ENCODE results near the gene KIAA0930.
"Not testable (repeated sequence)": the region's sequence is repeated elsewhere in the genome, so short reads cannot be mapped to it uniquely, and the experiment has no call there.

Gene KIAA0930

GRCh38 chr22:45240810-45241631 lies at the start of gene KIAA0930:
Gene KIAA0930 (minus strand): TSS chr22:45240894. CDS start chr22:45240703, 191 bp downstream.
- DNase-seq (ENCODE audit: low spot score), result peak; percentile 94

DNA sequence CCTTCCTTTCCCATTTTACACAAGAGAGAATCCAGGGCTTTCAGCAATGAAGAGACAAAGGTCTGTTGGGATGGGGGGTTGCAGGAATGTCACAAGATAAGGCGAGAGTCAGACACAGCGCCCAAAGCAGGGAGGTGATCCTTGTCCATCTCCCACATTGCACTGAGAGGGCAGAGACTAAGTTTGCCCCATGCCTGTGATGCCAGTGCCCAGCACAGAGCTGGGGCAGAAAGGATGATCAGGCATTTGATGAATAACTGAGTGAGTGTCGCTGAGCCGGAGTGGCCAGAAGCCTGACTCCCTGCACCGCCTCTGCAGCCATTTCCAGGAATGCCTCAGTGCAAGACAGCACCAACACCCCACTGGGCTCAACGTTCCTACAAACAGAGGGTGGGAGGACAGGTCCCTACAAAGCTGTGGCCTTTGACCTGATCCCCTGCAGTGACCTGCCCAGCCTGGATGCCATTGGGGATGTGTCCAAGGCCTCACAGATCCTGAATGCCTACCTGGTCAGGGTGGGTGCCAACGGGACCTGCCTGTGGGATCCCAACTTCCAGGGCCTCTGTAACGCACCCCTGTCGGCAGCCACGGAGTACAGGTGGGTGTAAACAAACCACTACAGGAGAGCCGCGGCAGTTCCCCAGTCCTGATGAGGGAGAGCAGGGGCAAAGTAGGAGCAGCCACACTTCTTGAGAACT lies 46.3 kb upstream of the KIAA0930 start:
- no peak for DNase-seq (ENCODE audit: low spot score)

GRCh38 chr22:45285263-45286058 lies 44.8 kb upstream of the KIAA0930 start:
- DNase-seq (ENCODE audit: low spot score), result no peak

DNA sequence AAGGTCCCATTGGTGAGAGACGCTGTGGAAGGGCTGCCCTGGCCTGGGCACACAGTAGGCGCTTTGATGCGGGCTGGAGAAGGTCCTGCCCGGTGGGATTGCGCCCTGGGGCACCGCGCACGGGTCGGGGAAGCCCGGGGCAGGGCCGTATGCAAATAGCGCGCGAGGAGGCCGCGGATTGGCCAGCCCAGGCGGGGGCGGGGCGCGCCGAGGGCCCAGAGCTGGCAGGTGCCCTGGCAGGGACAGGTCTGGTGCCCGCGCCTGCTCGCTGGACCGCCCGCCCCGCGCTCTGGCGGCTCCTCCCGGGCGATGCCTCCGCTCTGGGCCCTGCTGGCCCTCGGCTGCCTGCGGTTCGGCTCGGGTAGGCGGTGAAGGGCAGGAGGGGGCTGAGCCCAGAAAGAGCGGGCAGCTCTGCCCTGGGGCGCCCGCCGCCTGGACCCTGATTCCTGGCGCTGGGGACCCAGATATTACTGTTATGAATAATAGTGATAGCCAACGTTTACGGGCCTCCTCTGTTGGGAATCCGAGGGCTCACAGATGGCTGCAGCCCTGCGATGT lies 44.1 kb upstream of the KIAA0930 start, which contains the start of gene UPK3A:
Gene UPK3A (plus strand): TSS at position 245 of the 558 bp plus-strand sequence. CDS start 65 bp downstream, at position 310.
- DNase-seq (ENCODE audit: low spot score), result peak; percentile 85

DNA sequence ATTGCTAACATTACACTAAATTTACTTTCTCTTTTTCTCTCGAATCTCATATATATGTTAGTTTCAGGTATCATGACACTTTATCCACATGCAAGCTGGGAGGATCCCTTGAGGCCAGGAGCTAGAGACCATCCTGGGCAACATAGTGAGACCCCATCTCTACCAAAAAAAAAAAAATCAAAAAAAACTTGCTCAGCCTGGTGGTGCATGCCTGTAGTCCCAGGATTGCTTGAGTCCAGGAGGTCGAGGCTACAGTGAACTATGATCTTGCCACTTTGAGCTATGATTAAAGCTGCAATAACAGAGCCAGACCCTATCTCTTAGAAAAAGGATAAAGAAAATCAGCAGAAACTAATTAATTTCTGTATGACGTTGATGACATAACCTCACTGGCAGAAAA lies 40.3 kb upstream of the KIAA0930 start:
- no peak for DNase-seq (ENCODE audit: low spot score)

DNA sequence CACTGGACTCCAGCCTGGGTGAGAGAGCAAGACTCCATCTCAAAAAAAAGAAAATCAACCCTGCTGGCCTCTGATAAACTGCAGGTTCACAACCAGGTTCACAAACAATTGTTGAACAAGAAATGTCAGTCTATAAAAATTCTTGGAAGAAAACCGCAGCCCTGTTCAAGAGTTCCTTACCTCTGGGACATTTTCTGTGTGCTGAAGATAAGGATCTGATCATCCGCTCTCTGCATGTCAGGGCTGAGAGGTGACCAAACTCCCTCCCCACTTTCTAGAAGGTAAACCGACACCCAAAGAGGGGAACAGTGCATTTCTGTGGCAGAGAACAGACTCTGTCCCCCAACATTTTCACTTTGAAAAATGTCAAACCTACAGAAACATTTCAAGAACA lies 39.9 kb upstream of the KIAA0930 start:
- DNase-seq (ENCODE audit: low spot score), result no peak

DNA sequence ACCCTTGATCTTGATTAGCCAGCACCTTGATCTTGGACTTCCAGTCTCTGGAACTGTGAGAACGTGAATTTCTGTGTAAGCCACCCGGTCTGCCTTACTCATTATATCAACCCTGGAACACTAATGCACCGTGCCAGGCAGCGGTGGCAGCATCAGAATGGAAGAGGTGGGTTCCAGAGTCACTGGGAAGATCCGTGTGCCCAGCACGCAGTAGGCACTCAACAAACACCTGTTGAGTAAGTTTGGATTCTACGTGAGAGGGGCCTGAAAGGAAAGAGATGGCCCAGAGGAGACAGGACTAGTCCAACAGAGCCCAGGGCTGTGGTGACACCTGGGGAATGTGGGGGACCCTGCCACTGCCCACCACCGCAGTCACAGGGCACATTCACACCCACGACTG lies 37.4 kb upstream of the KIAA0930 start:
- DNase-seq (ENCODE audit: low spot score), result no peak

DNA sequence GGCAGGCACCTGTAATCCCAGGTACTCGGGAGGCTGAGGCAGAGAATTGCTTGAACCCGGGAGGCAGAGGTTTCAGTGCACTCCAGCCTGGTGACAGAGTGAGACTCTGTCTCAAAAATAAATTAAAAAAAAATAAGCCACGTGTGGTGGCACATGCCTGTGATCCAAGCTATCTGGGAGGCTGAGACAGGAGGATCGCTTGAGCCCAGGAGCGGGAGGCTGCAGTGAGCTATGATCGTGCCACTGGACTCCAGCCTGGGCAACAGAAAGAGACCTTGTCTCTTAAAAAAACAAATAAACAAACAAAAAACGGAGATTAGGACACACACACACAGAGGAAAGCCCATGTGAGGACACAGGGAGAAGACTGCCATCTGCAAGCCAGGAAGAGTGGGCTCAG lies 37.0 kb upstream of the KIAA0930 start:
- not testable (repeated sequence) for DNase-seq (ENCODE audit: low spot score)

DNA sequence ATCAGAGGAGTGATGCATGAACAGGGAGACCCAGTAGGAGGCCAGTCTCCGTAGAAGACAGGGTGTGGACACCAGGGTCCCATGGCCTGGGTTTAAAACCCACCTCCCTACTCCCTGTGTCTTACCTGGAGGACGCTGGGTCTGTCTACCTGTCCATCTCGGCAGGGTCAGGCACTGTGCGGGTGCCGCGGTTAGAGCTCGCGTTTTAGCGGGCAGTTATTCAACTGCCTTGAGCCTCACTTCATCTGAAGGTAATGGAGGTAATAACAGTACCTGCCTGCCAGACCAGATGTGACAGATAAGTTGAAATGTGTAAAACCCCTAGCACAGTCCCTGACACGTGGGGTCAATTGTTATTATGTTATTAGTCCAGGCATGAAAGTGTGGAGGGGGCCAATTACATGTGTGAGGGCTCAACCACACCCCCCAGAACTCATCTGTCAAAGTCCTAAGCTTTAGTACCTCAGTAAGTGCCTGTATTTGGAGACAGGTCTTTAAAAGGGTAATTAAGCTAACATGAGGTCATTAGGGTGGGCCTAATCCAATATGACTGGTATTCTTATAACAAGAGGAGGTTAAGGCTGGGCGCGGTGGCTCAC lies 35.9 kb upstream of the KIAA0930 start:
- DNase-seq (ENCODE audit: low spot score), result no peak

DNA sequence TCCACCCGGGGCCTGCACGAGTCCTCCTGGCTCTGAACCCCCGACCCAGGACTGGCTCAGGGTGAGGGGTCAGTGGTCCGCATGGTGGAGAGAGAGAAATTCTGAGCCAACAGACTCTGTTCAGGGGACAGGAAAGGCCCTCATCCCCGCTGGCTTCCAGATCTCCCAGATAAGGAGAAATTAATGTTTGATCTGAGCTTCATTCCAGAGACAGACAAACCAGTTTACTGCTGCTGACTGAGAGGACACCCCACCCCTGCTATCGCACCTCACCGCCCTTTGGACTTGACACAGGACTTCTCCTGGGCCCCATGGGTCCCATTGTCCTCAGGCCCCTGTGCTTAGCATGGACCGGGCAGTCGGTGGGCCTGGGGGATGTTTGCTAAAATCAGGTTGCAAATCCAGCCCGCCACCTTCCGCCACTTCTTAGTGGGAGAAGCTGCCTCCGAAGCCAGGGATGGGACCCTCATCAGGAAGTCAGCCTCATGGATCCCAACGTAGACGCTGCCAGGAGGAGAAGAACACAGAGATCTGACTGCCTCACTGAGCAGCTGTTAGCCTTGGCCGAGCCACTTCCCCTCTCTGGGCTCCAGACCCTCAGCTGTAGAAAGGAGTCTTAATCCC lies 32.9 kb upstream of the KIAA0930 start:
- DNase-seq (ENCODE audit: low spot score), result no peak

GRCh38 chr22:45272498-45272897 lies 31.8 kb upstream of the KIAA0930 start:
- no peak for DNase-seq (ENCODE audit: low spot score)

GRCh38 chr22:45271667-45272201 lies 31.0 kb upstream of the KIAA0930 start:
- no peak for DNase-seq (ENCODE audit: low spot score)

GRCh38 chr22:45270095-45271020 lies 29.7 kb upstream of the KIAA0930 start:
- no peak for DNase-seq (ENCODE audit: low spot score)

DNA sequence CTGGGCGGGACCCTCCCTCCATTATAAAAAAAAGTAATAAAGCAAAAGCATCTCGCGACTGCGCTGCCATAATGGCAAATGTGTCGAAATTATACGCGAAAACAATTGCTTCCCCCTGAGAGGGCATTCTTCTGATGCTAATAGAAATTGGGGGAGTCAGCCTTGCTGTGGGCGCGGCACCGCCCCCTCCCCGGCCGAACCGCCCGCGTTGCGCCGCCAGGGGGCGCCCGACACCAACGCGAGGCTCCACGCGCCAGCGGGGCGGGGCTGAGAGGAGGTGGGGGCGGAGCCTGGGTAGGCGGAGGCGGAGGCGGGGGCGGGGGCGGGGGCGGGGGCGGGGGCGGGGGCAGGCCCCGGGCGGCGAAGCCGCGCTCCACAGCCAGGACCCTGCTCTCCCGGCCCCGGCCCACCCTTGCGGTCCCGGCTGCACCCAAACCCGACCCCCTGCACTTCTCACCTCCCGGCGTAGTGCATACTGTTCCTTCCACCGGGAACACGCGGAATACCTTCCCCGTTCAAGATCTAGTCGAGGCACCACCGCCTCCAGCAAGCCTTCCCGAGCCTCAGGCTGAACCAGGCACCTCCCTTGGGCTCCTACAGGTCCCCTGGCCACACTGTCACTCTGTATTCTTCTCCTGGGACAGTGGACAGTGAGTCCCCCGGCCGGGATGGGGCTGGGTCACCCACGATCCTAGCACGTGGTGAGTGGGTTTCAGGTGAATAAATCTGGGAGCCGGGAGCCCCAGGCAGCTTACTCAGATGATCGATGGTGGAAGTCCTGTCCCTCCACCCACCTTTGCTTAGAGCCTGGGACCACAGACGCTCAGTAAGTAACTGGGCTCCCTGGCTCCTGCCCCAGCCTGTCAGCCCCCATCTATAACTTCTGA lies 28.5 kb upstream of the KIAA0930 start:
- DNase-seq (ENCODE audit: low spot score), result peak; percentile 88

DNA sequence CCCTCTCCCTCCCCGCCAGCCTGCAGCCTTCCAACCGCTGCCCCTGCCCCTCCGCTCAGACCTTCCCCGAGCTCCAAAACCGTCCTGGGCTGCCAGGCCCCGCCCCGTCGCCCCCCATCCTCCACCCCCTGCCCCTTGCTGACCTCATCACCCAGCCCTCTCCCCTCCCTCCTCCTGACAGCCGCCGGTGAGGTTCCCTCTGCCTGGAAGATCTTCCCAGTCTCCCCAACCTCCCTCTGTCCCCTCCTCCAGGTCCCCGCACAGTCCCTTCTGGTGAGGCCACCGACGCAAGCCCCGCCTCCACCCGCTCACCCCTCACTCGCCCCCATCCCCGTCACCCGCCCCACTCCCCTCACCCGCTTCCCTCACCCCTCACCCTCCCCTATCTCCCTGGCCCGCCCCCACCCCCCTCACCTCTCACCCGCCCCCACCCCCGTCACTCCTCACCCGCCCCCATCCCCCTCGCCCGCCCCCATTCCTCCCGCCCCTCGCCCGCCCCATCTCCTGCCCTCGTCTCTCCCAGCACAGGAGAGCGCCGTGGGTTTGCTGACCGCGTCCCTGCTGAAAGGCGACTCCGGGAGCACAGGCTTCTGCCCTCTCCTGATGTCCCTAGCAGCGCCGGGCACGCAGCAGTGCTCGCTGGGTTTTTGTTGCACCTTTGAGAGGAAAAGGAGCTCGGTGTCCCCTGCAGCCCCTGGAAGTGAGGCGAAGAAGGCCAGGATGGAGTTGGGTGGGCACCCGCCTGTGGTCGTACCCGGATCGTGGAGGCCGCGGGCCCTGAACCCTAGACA lies 27.7 kb upstream of the KIAA0930 start:
- DNase-seq (ENCODE audit: low spot score), result no peak

GRCh38 chr22:45265535-45265934 lies 24.8 kb upstream of the KIAA0930 start:
- DNase-seq (ENCODE audit: low spot score), result no peak

DNA sequence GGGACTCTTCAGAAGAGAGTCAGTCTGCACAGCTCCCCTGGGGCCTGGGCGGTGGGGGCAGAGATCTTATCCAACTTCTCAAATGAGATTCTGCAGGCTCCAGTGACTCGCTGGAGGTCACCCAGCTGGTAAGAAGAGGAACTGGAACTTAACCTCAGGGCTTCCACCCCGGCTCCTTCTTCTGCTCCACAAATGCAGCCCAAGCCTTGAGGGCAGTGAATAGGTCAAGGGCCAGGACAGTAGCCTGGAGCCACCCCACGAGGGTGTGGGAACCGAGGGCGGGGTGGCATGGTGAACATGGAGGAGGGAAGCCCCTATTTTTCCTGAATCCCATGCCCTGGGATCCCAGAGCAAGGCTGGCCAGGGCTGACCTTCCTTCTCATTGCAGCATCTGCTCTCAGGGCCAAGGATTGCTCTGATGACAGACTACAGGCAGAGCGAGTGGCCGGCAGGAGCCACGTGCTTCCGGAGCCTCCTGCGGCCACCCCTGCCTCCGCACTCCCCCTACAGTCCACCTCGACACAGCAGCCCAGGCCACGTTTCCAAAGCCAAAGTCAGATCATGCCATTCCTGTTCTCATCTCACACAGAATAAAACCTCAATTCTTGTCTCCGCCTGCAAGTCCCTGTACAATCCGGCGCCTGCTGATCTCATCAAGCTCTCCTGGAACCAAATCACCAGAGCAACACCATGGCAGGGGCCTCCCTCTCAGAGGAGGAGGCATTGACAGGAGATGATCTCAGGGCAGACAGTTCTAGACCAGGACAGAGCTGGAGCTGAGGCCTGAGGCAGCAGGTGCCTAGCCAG lies 23.0 kb upstream of the KIAA0930 start:
- peak; percentile 89 for DNase-seq (ENCODE audit: low spot score)
